CD1c-positive myeloid dendritic cell (primary cell): Measurements from ENCODE around the gene DNAAF5.
A peak's percentile ranks its signal among the peaks of the same experiment; 100 is the strongest.

Experiments used
- DNase-seq: peaks from one replicate; pipeline ENCODE4 v3.0.0-alpha.2; 2016; ENCODE audit errors: extremely low spot score

The DNAAF5 gene

GRCh38 chr7:726084-726853 lies at the start of gene DNAAF5:
Gene DNAAF5 (plus strand): TSS chr7:726699. CDS start chr7:726721, 22 bp downstream.
- DNase-seq: peak; percentile 94

GRCh38 chr7:676972-677385 lies 49.5 kb upstream of the DNAAF5 start:
- no peak for DNase-seq

- no peak for DNase-seq
These were observed 45.9 kb upstream of the DNAAF5 start for GRCh38 chr7:680411-681127.

- DNase-seq: no peak
These were observed 44.8 kb upstream of the DNAAF5 start for GRCh38 chr7:681551-682307.

GRCh38 chr7:682810-683209 lies 43.7 kb upstream of the DNAAF5 start:
- no peak for DNase-seq

- DNase-seq: no peak
These were observed 42.8 kb upstream of the DNAAF5 start for GRCh38 chr7:683526-684205.

DNA sequence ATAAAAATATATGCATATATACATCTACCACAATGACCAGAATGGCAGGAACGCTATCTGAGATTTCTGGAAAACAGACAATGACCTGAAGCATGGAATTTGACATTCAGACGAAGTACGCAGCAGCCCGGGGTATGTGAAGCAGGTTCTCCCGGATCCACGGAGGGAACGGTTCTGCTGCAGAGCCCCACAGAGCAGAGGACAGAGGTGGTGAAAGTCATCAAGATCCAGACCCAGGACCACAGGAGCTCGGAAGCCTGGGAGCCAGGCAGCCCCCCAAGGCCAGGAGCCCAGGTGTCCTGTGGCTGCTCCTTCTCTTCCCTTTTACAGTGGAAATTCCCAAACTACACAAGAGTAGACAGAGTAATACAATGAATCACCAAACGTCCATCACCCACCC lies 42.1 kb upstream of the DNAAF5 start:
- DNase-seq: no peak

DNA sequence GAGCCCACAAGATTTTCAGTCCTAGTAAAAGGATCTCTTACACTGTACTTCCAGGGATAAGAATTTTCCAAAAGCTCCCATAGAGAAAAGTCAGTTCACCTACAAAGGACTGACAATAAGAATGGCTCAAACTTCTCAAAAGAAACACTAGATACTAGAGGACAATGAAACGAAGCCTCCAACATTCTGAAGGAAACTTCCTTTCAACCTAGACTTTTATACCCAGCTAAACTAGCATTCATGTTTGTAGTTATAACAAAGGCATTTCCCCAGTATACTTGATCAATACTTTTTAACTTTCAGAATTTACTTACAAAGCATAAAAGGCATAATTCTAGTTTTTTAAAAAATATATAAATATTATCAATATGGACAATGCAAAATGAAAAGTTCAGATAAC lies 41.0 kb upstream of the DNAAF5 start:
- DNase-seq: no peak

DNA sequence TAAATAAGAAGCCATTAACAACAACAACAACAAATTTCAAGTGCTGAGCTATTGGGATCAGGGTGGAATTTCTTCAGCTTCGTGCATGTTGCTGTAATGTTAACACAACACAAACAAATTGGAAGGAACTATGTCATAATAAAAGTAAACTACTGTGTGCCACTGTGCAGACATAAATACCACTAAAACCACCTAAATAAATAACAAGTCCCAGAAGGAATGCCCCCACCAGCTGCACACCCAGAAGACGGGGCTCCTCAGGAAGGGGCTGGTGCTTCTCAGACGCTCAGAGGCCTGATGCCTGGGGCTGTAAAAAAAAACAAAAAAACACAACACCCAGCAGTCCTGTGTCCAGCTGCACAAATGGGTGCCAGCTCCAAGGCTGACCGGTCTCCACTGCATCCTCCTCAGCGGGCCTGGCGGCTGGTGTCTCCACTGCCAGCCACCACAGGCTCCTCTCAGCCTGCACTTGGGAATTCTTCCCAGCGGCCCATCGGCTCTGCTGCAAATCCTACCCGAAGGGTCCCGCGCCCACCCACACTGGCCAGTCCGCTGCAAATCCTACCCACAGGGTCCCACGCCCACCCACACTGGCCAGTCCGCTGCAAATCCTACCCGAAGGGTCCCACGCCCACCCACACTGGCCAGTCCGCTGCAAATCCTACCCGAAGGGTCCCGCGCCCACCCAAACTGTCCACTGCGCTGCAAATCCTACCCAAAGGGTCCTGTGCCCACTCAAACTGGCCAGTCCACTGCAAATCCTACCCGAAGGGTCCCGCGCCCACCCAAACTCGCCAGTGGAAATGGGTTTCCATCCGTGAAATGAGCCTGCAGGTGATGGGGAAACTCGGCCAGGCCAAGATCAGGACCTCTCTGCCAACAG lies 35.8 kb upstream of the DNAAF5 start:
- no peak for DNase-seq

GRCh38 chr7:691361-692045 lies 35.0 kb upstream of the DNAAF5 start:
- no peak for DNase-seq

DNA sequence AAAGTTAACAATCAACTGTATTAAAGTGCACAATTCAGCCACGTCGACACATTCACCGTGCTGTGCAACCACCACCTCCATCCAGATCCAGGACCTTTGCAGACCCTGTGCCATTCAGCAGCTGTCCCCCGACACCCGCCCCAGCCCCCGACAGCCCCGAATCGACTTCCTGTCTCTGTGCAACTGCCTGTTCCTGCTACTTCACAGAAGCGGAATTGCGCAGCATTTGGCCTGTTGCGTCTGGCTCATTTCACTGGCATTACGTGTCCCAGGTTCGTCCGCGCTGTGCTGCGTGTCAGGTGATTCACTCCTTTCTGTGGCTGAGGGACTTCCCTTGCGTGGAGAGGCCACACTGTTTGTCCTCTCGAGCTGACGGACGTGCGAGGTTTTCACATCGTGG lies 33.2 kb upstream of the DNAAF5 start:
- no peak for DNase-seq

DNA sequence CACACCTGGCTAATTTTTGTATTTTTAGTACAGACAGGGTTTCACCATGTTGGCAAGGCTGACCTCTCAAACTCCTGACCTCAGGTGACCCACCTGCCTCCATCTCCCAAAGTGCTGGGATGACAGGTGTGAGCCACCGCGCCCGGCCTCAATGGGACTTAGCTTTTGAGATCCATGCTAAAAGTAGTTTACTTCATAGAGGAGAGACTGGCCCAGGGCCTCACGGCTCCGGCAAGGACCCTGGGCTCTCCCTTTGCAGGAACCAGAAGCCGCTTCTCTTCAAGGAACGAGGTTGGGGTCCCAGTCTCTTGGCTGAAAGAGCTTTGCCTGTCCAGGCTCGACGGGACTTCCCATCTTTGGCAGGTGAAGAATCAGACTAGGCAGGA lies 30.1 kb upstream of the DNAAF5 start:
- no peak for DNase-seq

- no peak for DNase-seq
These were observed 29.5 kb upstream of the DNAAF5 start for GRCh38 chr7:696812-697551.

DNA sequence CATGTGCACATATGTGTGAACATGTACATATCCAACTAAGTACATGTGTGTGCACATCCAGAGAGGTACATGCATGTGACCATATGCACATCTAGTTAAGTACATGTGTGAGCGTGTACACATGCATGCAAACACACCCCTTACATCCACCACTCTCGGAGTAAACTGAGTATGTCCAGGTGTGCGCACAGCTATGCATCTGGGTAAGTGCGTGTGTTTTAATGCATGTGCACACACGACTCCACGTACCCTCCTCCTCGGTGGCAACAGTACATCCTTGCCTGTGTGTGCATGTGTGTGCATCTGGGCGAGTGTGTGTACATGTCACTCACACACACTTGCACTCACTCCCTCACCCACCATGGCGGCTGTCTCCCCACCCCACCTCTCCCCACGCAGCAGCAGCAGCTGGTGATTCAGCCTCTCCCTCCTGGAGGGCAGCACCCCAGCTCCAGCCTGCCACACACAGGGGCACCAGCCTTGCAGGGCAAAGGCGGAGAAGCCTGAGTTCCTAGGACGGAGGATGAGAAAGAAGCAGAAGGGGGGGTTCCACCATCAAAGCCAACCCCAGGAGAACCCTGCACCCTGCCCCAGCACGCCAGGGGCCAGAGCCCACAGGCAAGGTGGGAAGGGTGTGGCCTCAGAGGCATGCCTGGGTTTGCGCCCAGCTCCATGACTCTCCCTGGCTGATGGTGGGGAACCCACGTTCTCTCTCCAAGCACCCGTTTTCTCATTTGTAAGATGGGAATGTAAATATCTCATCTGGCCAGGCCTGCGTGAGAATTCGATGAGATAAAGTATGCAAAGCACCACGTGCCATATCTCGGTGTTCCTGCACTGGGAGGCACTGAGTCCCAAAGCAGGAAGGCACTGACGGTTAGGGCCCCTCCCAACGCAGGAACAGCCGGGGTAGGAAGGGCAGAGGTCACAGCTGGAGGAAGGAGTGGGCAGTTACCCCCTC lies 27.7 kb upstream of the DNAAF5 start:
- DNase-seq: no peak

DNA sequence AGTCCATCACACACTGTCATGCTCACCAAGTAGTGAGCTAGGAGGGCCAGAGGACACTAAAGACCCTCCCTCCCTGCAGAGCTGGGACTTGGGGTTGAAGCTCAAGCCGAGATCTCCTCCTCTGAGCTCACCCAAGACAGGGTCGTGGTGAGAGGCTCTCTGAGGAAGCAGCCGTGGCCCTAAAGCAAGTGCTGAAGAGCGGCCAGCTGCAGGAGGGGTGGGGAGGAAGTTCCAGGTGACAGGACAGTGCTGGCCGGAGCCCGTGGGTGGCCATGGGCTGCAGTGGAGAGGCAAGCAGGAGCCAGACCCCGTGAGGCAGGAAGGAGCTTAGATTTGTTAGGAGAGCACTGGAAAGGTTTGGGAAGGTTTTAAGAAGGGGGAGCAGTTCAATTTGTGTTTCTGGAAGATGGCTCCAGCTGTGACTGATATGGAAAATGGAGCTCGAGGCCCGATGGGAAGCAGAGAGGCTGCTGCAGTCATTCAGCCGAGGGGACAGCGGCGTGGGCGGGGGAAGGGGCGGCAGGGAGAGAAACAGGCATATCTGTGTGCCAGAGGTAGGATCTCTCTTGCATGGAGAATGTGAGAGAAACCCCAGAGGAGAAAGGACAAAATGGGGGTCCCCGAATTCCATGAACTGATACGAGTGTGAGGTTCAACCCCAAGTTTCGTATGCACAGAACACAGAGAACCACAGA lies 26.9 kb upstream of the DNAAF5 start:
- DNase-seq: no peak

- no peak for DNase-seq
These were observed 25.3 kb upstream of the DNAAF5 start for GRCh38 chr7:701086-701671.

DNA sequence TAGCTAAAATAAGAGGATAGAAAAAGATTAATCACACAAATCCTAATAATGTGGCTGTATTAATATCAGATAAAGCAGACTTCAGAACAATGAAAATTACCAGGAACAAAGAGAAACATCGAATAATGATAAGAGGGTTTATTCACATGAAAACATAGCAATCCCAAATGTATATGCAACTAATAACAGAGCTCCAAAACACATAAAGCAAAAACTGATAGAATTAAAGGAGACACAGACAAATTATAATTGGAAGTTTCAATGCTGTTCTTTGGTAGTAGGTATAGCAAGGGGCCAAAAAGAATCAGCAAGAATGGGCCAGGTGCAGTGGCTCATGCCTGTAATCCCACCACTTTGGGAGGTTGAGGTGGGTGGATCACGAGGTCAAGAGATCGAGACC lies 23.4 kb upstream of the DNAAF5 start:
- DNase-seq: no peak

- DNase-seq: no peak
These were observed 19.8 kb upstream of the DNAAF5 start for GRCh38 chr7:706721-707120.
